OCI-LY7 (cell line): ENCODE measurements around the gene C4BPA. TPM values are rescaled to one million over a fixed set of nuclear protein-coding genes. Genes with fewer than 3 reads are reported as not detected.

Experiments
- BruUV-seq: library from RNA; stranded (reverse); fragments of 400-500 nt; replicated peaks from 2 replicates; lab custom pipeline; 2021; lab: Mats Ljungman, UMichigan
- CTCF ChIA-PET: fragments of 300-600 bp; sonication (Branson Sonifier 250); formaldehyde crosslinking; loops from one replicate; lab custom pipeline; 2022; ENCODE audit warnings: antibody characterized with exemption; ENCODE audit not compliant: unreplicated experiment; lab: Charles Lee
- POLR2A ChIA-PET: fragments of 300-600 bp; sonication (Branson Sonifier 250); formaldehyde crosslinking; loops from one replicate; lab custom pipeline; 2022; ENCODE audit warnings: antibody characterized with exemption; lab: Charles Lee
- DNase-seq: peaks from one replicate; pipeline ENCODE4 v3.0.0-alpha.2; 2015; ENCODE audit warnings: low spot score
- H2AFZ ChIP-seq: fragments of 200-600 bp; sonication (generic), shearing (Covaris generic); 2 replicates; pipeline ENCODE4 v1.6.1; 2014; ENCODE audit warnings: mild to moderate bottlenecking, antibody characterized with exemption, low read length, moderate library complexity
- H3K27ac ChIP-seq: fragments of 200-600 bp; sonication (generic); 2 replicates; pipeline ENCODE4 v1.5.1; 2014; ENCODE audit warnings: mixed run types, low read depth, mild to moderate bottlenecking, moderate library complexity, low read length, inconsistent platforms; ENCODE audit not compliant: poor library complexity, severe bottlenecking
- H3K36me3 ChIP-seq: fragments of 200-600 bp; sonication (generic); 2 replicates; pipeline ENCODE4 v1.6.1; 2014; ENCODE audit warnings: mild to moderate bottlenecking, antibody characterized with exemption, low read length, moderate library complexity, mixed read lengths; ENCODE audit not compliant: insufficient read depth
- H3K4me1 ChIP-seq: fragments of 200-600 bp; sonication (generic); 2 replicates; pipeline ENCODE4 v1.5.1; 2014; ENCODE audit warnings: mild to moderate bottlenecking, low read length; ENCODE audit not compliant: insufficient read depth, poor library complexity, severe bottlenecking
- H3K4me2 ChIP-seq: fragments of 200-600 bp; sonication (generic); 2 replicates; pipeline ENCODE4 v1.6.1; 2014; ENCODE audit warnings: mild to moderate bottlenecking, low read length
- H3K4me3 ChIP-seq: fragments of 200-600 bp; sonication (generic); 2 replicates; pipeline ENCODE4 v1.5.1; 2014; ENCODE audit warnings: mild to moderate bottlenecking, low read depth, low read length; ENCODE audit not compliant: poor library complexity, severe bottlenecking
- H3K79me2 ChIP-seq: fragments of 200-600 bp; sonication (generic); 2 replicates; pipeline ENCODE4 v1.6.1; 2016; ENCODE audit warnings: low read depth, mild to moderate bottlenecking, low read length, moderate library complexity, mixed read lengths; ENCODE audit not compliant: insufficient read depth
- H3K9me2 ChIP-seq: fragments of 200-600 bp; sonication (generic); 2 replicates; pipeline ENCODE4 v1.6.1; 2016; ENCODE audit warnings: mild to moderate bottlenecking, low read length, mixed read lengths; ENCODE audit not compliant: insufficient read depth
- H3K9me3 ChIP-seq: fragments of 200-600 bp; sonication (generic); 2 replicates; pipeline ENCODE4 v1.6.1; 2014; ENCODE audit warnings: mild to moderate bottlenecking, mixed run types, low read length, mixed read lengths
- H4K20me1 ChIP-seq: fragments of 200-600 bp; sonication (generic); 2 replicates; pipeline ENCODE4 v1.6.1; 2014; ENCODE audit warnings: mild to moderate bottlenecking, antibody characterized with exemption, low read length, moderate library complexity, mixed read lengths; ENCODE audit not compliant: insufficient read depth
- EZH2phosphoT487 ChIP-seq: fragments of 200-600 bp; sonication (generic); IDR thresholded peaks from 2 replicates; pipeline ENCODE4 v1.6.1; 2018; ENCODE audit warnings: low read depth, borderline replicate concordance, mild to moderate bottlenecking, mixed run types, antibody characterized with exemption, low read length, moderate library complexity, mixed read lengths
- intact Hi-C: fragments of 100-400 bp; cut with micrococcal nuclease; formaldehyde crosslinking; loops from one replicate; pipeline ENCODE4 v1.10.0; 2022; ENCODE audit not compliant: unreplicated experiment
- total RNA-seq, 2 experiments: library from RNA; depleted of rRNA in 1 of 2; stranded (reverse); fragments of >200 nt in 1 of 2; shearing (Covaris generic) in 1 of 2; gene quantifications; 2 replicates each; pipeline ENCODE4 v1.2.3, GENCODE V29; 2014 to 2022
- TF ChIP-seq, protein P1 (sequence below): fragments of 200-600 bp; sonication (generic); conservative IDR thresholded peaks from 2 replicates; pipeline ENCODE4 v1.5.1; 2014; ENCODE audit warnings: mild to moderate bottlenecking, antibody characterized with exemption, low read length, moderate library complexity, mixed read lengths

Gene C4BPA
- total RNA-seq, 2 experiments from 2014 or later = not detected

DNA sequence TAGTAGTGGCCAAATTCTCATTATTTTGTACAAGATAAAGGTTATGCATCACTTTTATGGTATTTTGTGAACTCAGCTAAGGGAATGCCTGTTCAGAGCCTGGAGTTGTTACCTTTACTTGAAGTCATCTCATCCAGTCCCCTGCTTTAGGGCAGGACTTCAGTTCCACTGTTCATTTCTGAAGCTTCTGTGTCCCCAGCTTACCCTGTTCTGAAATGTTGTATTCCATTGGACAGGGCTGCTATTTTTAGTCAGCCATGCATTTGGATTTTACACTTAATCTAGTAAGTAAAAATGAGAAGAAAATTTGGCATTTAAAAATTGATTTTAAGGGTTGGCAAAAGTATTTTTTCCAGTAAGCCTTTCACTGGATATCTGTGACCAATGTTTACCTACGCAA, 27.0 kb upstream of the C4BPA start:
- Histone ChIP-seq H2AFZ (no peak overlapping the region), H3K4me3 (no peak overlapping the region), H3K4me2 (no peak overlapping the region), H3K27ac (no peak overlapping the region), H3K9me3 (no peaks in the 10 kb centered on the region), H3K79me2 (no peaks in the 10 kb centered on the region), H3K9me2 (no peaks in the 10 kb centered on the region), H3K4me1 (no peaks in the 10 kb centered on the region), H4K20me1 (no peaks in the 10 kb centered on the region), H3K36me3 (no peaks in the 10 kb centered on the region)
- CTCF ChIA-PET = interaction anchor here (1.2 kb wide), 1 partner anchor 24 kb away, joined by 3 read pairs; the partner anchor contains the start of gene PFKFB2
- TF ChIP-seq, protein P1, sequence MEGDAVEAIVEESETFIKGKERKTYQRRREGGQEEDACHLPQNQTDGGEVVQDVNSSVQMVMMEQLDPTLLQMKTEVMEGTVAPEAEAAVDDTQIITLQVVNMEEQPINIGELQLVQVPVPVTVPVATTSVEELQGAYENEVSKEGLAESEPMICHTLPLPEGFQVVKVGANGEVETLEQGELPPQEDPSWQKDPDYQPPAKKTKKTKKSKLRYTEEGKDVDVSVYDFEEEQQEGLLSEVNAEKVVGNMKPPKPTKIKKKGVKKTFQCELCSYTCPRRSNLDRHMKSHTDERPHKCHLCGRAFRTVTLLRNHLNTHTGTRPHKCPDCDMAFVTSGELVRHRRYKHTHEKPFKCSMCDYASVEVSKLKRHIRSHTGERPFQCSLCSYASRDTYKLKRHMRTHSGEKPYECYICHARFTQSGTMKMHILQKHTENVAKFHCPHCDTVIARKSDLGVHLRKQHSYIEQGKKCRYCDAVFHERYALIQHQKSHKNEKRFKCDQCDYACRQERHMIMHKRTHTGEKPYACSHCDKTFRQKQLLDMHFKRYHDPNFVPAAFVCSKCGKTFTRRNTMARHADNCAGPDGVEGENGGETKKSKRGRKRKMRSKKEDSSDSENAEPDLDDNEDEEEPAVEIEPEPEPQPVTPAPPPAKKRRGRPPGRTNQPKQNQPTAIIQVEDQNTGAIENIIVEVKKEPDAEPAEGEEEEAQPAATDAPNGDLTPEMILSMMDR = no peak
- no peak for TF ChIP-seq EZH2phosphoT487
- no TSS peak for BruUV-seq
- POLR2A ChIA-PET = interaction anchor here (2.3 kb wide), 1 partner anchor 24 kb away, joined by 6 read pairs; the partner anchor contains the start of gene PFKFB2
- intact Hi-C loops = loop anchor here (1.0 to 10.0 kb wide), 3 partner anchors 27 to 72 kb away; no protein-coding TSS in a partner anchor
- no peak for DNase-seq

DNA sequence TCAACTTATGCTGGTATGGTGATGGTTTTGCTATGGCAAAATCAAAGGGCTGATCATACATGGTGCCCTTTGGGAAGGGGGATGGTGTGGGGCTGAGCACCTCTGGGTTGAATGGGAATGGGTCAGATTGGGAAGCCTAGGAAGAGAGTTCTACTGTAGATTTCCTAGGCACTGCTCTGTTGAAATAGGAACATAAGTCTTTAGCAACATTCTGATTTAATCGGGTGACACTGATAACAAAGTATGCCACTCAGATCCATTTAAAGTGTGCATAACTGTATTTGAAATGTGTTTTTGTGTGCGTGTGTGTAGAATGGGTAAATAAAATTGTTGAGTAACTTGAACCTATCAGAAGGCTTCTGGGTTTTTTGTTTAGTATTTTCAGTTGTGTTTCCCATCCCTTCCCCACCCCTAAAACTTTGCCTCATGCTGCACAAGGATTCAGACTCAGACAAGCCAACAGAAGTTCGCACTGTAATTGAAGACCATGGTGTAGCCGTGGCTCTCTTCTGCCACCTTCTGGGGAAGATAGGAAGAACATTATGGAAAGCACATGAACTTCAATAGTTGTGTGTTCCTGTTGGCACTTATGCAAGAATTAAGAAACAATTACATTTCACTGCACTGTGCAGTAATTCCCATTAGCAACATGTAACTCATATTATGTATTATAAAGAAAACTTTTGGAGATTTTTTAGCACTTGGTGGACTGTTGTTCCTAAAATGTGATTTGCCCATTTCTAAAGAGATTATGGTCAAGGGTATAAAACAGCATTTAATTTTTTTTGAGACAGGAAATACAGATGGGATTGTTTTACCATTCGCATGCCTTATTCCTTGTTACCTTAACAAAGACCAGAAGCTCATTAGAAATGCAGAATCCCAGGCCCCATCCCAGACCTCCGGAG, 26.3 kb upstream of the C4BPA start:
- POLR2A ChIA-PET = interaction anchor here (0.6 to 2.3 kb wide), 2 partner anchors 25 kb away, joined by 3 to 6 read pairs; partner anchors contain the start of gene PFKFB2
- H3K4me3 ChIP-seq = no peak overlapping the region
- H3K9me3 ChIP-seq = no peaks in the 10 kb centered on the region
- H3K9me2 ChIP-seq = no peaks in the 10 kb centered on the region
- peak; percentile 75 for DNase-seq
- BruUV-seq = no TSS peak
- no peak overlapping the region for H3K4me2 ChIP-seq
- H3K27ac ChIP-seq = no peak overlapping the region
- no peak overlapping the region for H2AFZ ChIP-seq
- no peaks in the 10 kb centered on the region for H4K20me1 ChIP-seq
- CTCF ChIA-PET = no interaction called here
- TF ChIP-seq, protein P1 = peak; percentile 93
- no peak for TF ChIP-seq EZH2phosphoT487
- no peaks in the 10 kb centered on the region for H3K4me1 ChIP-seq
- intact Hi-C loops = loop anchor here (1.0 to 10.0 kb wide), 3 partner anchors 27 to 73 kb away; no protein-coding TSS in a partner anchor
- H3K36me3 ChIP-seq = no peaks in the 10 kb centered on the region
- no peaks in the 10 kb centered on the region for H3K79me2 ChIP-seq
